ENCODE results near the gene EBF3. TPM values are rescaled to one million over a fixed set of nuclear protein-coding genes. Genes with fewer than 3 reads are reported as not detected.
A peak's percentile ranks its signal among the peaks of the same experiment; 100 is the strongest.

Gene EBF3
- total RNA-seq, 1 experiment from 2014 or later: 0.22 TPM

DNA sequence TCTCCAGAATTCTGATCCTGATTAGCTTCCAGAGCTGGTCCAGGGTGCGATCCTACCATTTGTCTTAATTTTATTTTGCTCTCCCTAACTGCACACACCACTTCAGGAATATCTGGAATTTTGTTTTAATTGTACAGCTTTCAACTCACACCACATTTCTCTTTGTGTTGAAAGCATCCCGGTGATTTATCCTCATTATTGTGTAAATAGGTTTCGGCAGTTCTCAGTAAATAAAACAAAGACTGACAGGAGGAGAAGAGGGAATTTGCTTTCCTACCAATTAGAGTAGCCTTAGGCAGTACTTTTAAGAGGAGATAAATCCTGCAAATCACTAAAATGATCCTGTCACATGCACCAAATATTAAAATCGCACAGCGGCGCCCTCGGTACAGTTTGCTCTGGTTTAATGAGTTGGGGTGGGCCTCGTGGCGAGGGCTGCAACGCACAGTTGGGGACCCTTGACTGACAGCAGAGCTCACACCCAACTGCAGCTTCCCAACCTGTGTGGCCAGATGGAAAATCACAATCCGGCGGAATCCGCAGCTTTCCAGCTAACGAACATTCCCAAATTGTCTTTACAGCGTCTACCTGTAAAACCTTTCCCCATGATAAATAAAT, 62.6 kb downstream of the EBF3 start:
- no peak overlapping the region for H2AFZ ChIP-seq (ENCODE audit: low read length)
- no peak overlapping the region for H2BK15ac ChIP-seq (ENCODE audit: low read depth, low read length)
- no peaks in the 10 kb centered on the region for H4K20me1 ChIP-seq (ENCODE audit: control insufficient read depth, insufficient read depth, insufficient read length)
- H3K23me2 ChIP-seq (ENCODE audit: insufficient read length, low read depth, low read length, poor library complexity, severe bottlenecking): no peaks in the 10 kb centered on the region
- H3T11ph ChIP-seq (ENCODE audit: low read length): no peak overlapping the region
- H2BK20ac ChIP-seq (ENCODE audit: low read depth, low read length, poor library complexity, severe bottlenecking): no peak overlapping the region
- H2BK12ac ChIP-seq (ENCODE audit: insufficient read length, low read depth, low read length): no peak overlapping the region
- Mint-ChIP-seq H3K36me3 (ENCODE audit: insufficient read depth in 1 of 3, low read depth in 3 of 3) (no peaks in the 10 kb centered on the region; a peak in 2 of 7 replicates), H3K4me3 (peak overlapping the region; percentile 26 to 28; a peak in 2 of 5 replicates), H3K9me3 (peaks cover 0 to 3% of the 10 kb centered on the region in 2 experiments; a peak in 2 of 5 replicates), H3K27ac (peak overlapping the region in 1 of 3 experiments; percentile 23; a peak in 2 of 7 replicates), H3K27me3 (ENCODE audit: low read depth) (peaks cover 29% of the 10 kb centered on the region), H3K4me1 (peaks cover 53 to 58% of the 10 kb centered on the region in 2 experiments)
- H4K91ac ChIP-seq (ENCODE audit: insufficient read length, low read depth, low read length): no peak overlapping the region
- H3K56ac ChIP-seq (ENCODE audit: insufficient read length, low read depth, low read length): no peak overlapping the region
- no peaks in the 10 kb centered on the region for H3K27me3 ChIP-seq (ENCODE audit: insufficient read depth, low read length)
- peaks cover 7% of the 10 kb centered on the region; the same call in 1 of the 2 replicates for H3K4me1 ChIP-seq (ENCODE audit: insufficient read depth, low read length)
- no peak overlapping the region for H3K9ac ChIP-seq (ENCODE audit: extremely low read depth, insufficient read length, low read length)
- TF ChIP-seq, protein P1, sequence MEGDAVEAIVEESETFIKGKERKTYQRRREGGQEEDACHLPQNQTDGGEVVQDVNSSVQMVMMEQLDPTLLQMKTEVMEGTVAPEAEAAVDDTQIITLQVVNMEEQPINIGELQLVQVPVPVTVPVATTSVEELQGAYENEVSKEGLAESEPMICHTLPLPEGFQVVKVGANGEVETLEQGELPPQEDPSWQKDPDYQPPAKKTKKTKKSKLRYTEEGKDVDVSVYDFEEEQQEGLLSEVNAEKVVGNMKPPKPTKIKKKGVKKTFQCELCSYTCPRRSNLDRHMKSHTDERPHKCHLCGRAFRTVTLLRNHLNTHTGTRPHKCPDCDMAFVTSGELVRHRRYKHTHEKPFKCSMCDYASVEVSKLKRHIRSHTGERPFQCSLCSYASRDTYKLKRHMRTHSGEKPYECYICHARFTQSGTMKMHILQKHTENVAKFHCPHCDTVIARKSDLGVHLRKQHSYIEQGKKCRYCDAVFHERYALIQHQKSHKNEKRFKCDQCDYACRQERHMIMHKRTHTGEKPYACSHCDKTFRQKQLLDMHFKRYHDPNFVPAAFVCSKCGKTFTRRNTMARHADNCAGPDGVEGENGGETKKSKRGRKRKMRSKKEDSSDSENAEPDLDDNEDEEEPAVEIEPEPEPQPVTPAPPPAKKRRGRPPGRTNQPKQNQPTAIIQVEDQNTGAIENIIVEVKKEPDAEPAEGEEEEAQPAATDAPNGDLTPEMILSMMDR (conservative IDR thresholded peaks at IDR 0.05): no peak
- H3K23ac ChIP-seq (ENCODE audit: insufficient read length, low read depth, low read length): no peak overlapping the region
- WGBS (ENCODE audit: extremely low coverage, insufficient read length, low lambda C conversion rate): no CpG with 5 or more reads among the region's 15 CpGs
- no peak overlapping the region for H3K18ac ChIP-seq (ENCODE audit: insufficient read length, low read depth, low read length)
- no peak overlapping the region for H3K4ac ChIP-seq (ENCODE audit: low read depth, low read length)
- H2BK5ac ChIP-seq (ENCODE audit: insufficient read length, low read length): no peak overlapping the region
- no peak overlapping the region for H3K14ac ChIP-seq (ENCODE audit: insufficient read depth, low read length)
- H4K8ac ChIP-seq (replicated peaks; ENCODE audit: insufficient read length, low read depth, low read length): no peak overlapping the region
- no peak overlapping the region for H3K4me2 ChIP-seq (ENCODE audit: insufficient read depth, insufficient read length, low read length)
- H4K5ac ChIP-seq (ENCODE audit: insufficient read length, low read depth, low read length): no peak overlapping the region
- H3K9me3 ChIP-seq (ENCODE audit: control insufficient read depth, low read depth, low read length): no peaks in the 10 kb centered on the region
- no peak overlapping the region for H3K27ac ChIP-seq (ENCODE audit: insufficient read length, low read depth, low read length)
- H3K79me2 ChIP-seq (ENCODE audit: insufficient read depth, low read length): no peaks in the 10 kb centered on the region
- peak; percentile 53 for DNase-seq
- H2AK5ac ChIP-seq (ENCODE audit: insufficient read length, low read length): no peak overlapping the region
- H2BK120ac ChIP-seq (ENCODE audit: low read depth, low read length, poor library complexity, severe bottlenecking): no peak overlapping the region
- no peaks in the 10 kb centered on the region for H3K79me1 ChIP-seq (ENCODE audit: insufficient read depth, low read depth, low read length, poor library complexity, severe bottlenecking)
